SK-N-SH treated with all-trans-retinoic acid at 6 μM for 48 hours (cell line): ENCODE results near the gene APOA4.

Source experiments
- ATAC-seq: fragments of 200-7000 bp; cut with Tn5 transposase; 3 replicates; pipeline ENCODE4 v1.9.1; 2020; ENCODE audit warnings: mild to moderate bottlenecking, moderate library complexity
- ARNTL ChIP-seq: fragments of 450-650 bp; formaldehyde crosslinking; IDR thresholded peaks from 2 replicates; pipeline ENCODE4 v1.5.0; 2020; ENCODE audit warnings: low read depth, mild to moderate bottlenecking, moderate library complexity, borderline replicate concordance
- BACH2 ChIP-seq: fragments of 250-450 bp; sonication (Bioruptor Pico); IDR thresholded peaks from 2 replicates; pipeline ENCODE4 v1.9.0; 2021; ENCODE audit warnings: mild to moderate bottlenecking, borderline replicate concordance
- ESRRG ChIP-seq: fragments of 250-450 bp; sonication (Bioruptor Pico); IDR thresholded peaks from 2 replicates; pipeline ENCODE4 v1.6.1; 2021; ENCODE audit warnings: mild to moderate bottlenecking
- GLIS3 ChIP-seq: fragments of 250-450 bp; sonication (Bioruptor Pico); IDR thresholded peaks from 2 replicates; pipeline ENCODE4 v1.5.0; 2020; ENCODE audit warnings: mild to moderate bottlenecking, moderate library complexity
- ISL1 ChIP-seq: fragments of 250-450 bp; sonication (Bioruptor Pico); IDR thresholded peaks from 2 replicates; pipeline ENCODE4 v2.1.2; 2022; ENCODE audit warnings: mild to moderate bottlenecking, moderate library complexity
- OSR1 ChIP-seq: fragments of 250-450 bp; sonication (Bioruptor Pico); IDR thresholded peaks from 2 replicates; pipeline ENCODE4 v1.8.0; 2022; ENCODE audit warnings: moderate library complexity, mild to moderate bottlenecking, inconsistent platforms
- PPARA ChIP-seq: fragments of 250-450 bp; sonication (Bioruptor Pico); IDR thresholded peaks from 2 replicates; pipeline ENCODE4 v1.5.0; 2020; ENCODE audit warnings: mild to moderate bottlenecking, borderline replicate concordance
- RARB ChIP-seq: fragments of 250-450 bp; sonication (Bioruptor Pico); IDR thresholded peaks from 2 replicates; pipeline ENCODE4 v1.8.0; 2021; ENCODE audit warnings: mild to moderate bottlenecking, moderate library complexity
- SNAI2 ChIP-seq: fragments of 250-450 bp; sonication (Bioruptor Pico); IDR thresholded peaks from 2 replicates; pipeline ENCODE4 v1.5.0; 2020; ENCODE audit warnings: mild to moderate bottlenecking, moderate library complexity
- TCF4 ChIP-seq: fragments of 250-450 bp; sonication (Bioruptor Pico); IDR thresholded peaks from 2 replicates; pipeline ENCODE4 v1.8.0; 2021; ENCODE audit warnings: mild to moderate bottlenecking, moderate library complexity, borderline replicate concordance
- TOX ChIP-seq: fragments of 250-450 bp; sonication (Bioruptor Pico); IDR thresholded peaks from 2 replicates; pipeline ENCODE4 v1.8.0; 2021; ENCODE audit warnings: mild to moderate bottlenecking, moderate library complexity, borderline replicate concordance
- ZC3H10 ChIP-seq: fragments of 250-450 bp; sonication (Bioruptor Pico); IDR thresholded peaks from 2 replicates; pipeline ENCODE4 v1.5.1; 2021; ENCODE audit warnings: mild to moderate bottlenecking, moderate library complexity
- ZFP3 ChIP-seq: fragments of 250-450 bp; sonication (Bioruptor Pico); IDR thresholded peaks from 2 replicates; pipeline ENCODE4 v1.5.0; 2020; ENCODE audit warnings: mild to moderate bottlenecking, moderate library complexity
- ZFP30 ChIP-seq: fragments of 450-650 bp; formaldehyde crosslinking; IDR thresholded peaks from 2 replicates; pipeline ENCODE4 v1.5.0; 2022; ENCODE audit warnings: mild to moderate bottlenecking, moderate library complexity
- ZNF565 ChIP-seq: fragments of 450-650 bp; formaldehyde crosslinking; conservative IDR thresholded peaks from 2 replicates; pipeline ENCODE4 v1.5.0; 2020; ENCODE audit warnings: low read depth, mild to moderate bottlenecking, moderate library complexity
- ZNF70 ChIP-seq: fragments of 450-650 bp; formaldehyde crosslinking; IDR thresholded peaks from 2 replicates; pipeline ENCODE4 v1.5.0; 2020; ENCODE audit warnings: mild to moderate bottlenecking, moderate library complexity
- ZNF8 ChIP-seq: fragments of 450-650 bp; formaldehyde crosslinking; IDR thresholded peaks from 2 replicates; pipeline ENCODE4 v1.5.0; 2020; ENCODE audit warnings: mild to moderate bottlenecking, moderate library complexity
- TF ChIP-seq, protein P1 (sequence below): fragments of 250-450 bp; sonication (Bioruptor Pico); IDR thresholded peaks from 2 replicates; pipeline ENCODE4 v1.8.0; 2021; ENCODE audit warnings: low read depth, mild to moderate bottlenecking, moderate library complexity, borderline replicate concordance
- TF ChIP-seq, protein P2 (sequence below): fragments of 250-450 bp; sonication (Bioruptor Pico); IDR thresholded peaks from 2 replicates; pipeline ENCODE4 v1.5.0; 2020; ENCODE audit warnings: mild to moderate bottlenecking, moderate library complexity
- TF ChIP-seq, protein P3 (sequence below): fragments of 250-450 bp; sonication (Bioruptor Pico); IDR thresholded peaks from 2 replicates; pipeline ENCODE4 v1.5.1; 2021; ENCODE audit warnings: mild to moderate bottlenecking, moderate library complexity
- TF ChIP-seq, protein P4 (sequence below): fragments of 250-450 bp; sonication (Bioruptor Pico); IDR thresholded peaks from 2 replicates; pipeline ENCODE4 v1.8.0; 2020; ENCODE audit warnings: mild to moderate bottlenecking, moderate library complexity, borderline replicate concordance

The APOA4 gene

DNA sequence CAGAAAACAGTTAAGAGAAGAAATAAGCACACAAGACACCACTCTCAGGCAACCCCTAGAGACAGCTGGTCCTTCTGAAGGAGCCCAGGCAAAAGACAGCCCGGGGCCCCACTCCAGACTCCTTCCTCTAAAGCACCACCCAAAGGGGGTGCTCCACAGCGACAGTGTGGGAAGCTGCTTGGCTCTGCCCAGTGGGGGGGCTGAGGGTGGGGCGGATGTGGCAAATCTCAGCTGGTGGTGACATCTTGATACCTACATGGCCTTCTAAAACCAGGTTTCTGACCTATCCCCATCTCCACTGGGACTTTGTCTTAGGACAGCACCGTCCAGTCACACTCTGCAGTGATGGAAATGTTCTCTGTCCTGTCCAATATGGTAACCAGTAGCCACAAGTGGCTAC lies 24.5 kb upstream of the APOA4 start:
- TF ChIP-seq TCF4 (CRISPR knock-in tag): no peak
- TF ChIP-seq, protein P1, sequence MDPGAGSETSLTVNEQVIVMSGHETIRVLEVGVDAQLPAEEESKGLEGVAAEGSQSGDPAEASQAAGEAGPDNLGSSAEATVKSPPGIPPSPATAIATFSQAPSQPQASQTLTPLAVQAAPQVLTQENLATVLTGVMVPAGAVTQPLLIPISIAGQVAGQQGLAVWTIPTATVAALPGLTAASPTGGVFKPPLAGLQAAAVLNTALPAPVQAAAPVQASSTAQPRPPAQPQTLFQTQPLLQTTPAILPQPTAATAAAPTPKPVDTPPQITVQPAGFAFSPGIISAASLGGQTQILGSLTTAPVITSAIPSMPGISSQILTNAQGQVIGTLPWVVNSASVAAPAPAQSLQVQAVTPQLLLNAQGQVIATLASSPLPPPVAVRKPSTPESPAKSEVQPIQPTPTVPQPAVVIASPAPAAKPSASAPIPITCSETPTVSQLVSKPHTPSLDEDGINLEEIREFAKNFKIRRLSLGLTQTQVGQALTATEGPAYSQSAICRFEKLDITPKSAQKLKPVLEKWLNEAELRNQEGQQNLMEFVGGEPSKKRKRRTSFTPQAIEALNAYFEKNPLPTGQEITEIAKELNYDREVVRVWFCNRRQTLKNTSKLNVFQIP (CRISPR knock-in tag): no peak
- TF ChIP-seq ISL1 (CRISPR knock-in tag): no peak
- TF ChIP-seq, protein P2, sequence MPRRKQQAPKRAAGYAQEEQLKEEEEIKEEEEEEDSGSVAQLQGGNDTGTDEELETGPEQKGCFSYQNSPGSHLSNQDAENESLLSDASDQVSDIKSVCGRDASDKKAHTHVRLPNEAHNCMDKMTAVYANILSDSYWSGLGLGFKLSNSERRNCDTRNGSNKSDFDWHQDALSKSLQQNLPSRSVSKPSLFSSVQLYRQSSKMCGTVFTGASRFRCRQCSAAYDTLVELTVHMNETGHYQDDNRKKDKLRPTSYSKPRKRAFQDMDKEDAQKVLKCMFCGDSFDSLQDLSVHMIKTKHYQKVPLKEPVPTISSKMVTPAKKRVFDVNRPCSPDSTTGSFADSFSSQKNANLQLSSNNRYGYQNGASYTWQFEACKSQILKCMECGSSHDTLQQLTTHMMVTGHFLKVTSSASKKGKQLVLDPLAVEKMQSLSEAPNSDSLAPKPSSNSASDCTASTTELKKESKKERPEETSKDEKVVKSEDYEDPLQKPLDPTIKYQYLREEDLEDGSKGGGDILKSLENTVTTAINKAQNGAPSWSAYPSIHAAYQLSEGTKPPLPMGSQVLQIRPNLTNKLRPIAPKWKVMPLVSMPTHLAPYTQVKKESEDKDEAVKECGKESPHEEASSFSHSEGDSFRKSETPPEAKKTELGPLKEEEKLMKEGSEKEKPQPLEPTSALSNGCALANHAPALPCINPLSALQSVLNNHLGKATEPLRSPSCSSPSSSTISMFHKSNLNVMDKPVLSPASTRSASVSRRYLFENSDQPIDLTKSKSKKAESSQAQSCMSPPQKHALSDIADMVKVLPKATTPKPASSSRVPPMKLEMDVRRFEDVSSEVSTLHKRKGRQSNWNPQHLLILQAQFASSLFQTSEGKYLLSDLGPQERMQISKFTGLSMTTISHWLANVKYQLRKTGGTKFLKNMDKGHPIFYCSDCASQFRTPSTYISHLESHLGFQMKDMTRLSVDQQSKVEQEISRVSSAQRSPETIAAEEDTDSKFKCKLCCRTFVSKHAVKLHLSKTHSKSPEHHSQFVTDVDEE: no peak
- TF ChIP-seq, protein P3, sequence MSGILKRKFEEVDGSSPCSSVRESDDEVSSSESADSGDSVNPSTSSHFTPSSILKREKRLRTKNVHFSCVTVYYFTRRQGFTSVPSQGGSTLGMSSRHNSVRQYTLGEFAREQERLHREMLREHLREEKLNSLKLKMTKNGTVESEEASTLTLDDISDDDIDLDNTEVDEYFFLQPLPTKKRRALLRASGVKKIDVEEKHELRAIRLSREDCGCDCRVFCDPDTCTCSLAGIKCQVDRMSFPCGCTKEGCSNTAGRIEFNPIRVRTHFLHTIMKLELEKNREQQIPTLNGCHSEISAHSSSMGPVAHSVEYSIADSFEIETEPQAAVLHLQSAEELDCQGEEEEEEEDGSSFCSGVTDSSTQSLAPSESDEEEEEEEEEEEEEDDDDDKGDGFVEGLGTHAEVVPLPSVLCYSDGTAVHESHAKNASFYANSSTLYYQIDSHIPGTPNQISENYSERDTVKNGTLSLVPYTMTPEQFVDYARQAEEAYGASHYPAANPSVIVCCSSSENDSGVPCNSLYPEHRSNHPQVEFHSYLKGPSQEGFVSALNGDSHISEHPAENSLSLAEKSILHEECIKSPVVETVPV (CRISPR knock-in tag): no peak
- TF ChIP-seq SNAI2: no peak
- no peak for TF ChIP-seq ZNF70 (CRISPR knock-in tag)
- no peak for TF ChIP-seq ZC3H10 (CRISPR knock-in tag)
- no peak for TF ChIP-seq TOX (CRISPR knock-in tag)
- TF ChIP-seq RARB (CRISPR knock-in tag): no peak
- no peak for TF ChIP-seq ESRRG
- no peak for TF ChIP-seq ZNF8
- no peak for TF ChIP-seq BACH2 (CRISPR knock-in tag)
- no peak for TF ChIP-seq PPARA
- TF ChIP-seq, all 23 proteins: peak for 0
- no peak for ATAC-seq

DNA sequence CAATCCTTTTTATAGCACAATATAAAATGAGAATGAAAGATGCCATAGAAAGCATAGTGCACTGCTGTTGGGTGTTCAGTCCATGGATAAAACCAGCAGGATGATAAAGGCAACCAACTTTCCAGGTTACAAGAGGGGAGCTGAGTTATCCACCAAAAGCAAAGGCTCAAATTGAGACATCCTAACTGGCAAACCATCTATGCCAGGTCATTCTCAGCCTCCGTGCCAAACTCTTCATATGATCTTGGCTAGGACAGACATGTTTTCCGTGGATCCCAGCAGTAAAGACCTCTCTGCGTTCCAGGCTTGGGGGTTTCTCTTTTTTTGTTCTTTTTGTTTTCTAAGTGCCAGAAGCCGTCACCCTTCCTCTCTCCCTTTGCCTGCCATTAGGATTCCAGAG lies 21.6 kb upstream of the APOA4 start:
- no peak for ATAC-seq

DNA sequence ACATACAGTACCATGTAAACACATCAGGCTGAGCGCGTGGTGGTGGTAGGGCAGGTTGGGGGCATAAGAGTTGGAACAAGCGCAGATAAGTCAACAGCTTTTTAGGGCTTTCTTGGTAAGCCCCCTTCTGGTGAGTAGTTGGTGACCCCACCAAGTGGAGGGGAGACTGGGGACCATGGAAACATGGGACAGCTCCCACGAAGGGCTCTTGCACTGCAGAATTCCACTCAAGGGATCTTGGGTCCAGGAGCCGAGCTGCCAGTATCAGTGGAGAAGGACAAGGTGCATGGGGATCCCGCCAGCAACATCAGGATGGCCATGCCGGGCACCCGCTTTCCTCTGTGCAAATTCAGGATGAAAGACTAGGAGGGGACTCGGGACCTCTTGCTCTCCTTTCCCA lies 20.6 kb upstream of the APOA4 start:
- ATAC-seq: no peak
- TF ChIP-seq GLIS3 (CRISPR knock-in tag) (no peak), ARNTL (no peak), ZNF70 (CRISPR knock-in tag) (no peak), RARB (CRISPR knock-in tag) (no peak), PPARA (no peak), ISL1 (CRISPR knock-in tag) (no peak), ZNF565 (no peak)
- TF ChIP-seq, protein P4, sequence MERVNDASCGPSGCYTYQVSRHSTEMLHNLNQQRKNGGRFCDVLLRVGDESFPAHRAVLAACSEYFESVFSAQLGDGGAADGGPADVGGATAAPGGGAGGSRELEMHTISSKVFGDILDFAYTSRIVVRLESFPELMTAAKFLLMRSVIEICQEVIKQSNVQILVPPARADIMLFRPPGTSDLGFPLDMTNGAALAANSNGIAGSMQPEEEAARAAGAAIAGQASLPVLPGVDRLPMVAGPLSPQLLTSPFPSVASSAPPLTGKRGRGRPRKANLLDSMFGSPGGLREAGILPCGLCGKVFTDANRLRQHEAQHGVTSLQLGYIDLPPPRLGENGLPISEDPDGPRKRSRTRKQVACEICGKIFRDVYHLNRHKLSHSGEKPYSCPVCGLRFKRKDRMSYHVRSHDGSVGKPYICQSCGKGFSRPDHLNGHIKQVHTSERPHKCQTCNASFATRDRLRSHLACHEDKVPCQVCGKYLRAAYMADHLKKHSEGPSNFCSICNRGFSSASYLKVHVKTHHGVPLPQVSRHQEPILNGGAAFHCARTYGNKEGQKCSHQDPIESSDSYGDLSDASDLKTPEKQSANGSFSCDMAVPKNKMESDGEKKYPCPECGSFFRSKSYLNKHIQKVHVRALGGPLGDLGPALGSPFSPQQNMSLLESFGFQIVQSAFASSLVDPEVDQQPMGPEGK (CRISPR knock-in tag): no peak
- TF ChIP-seq, protein P3 (CRISPR knock-in tag): no peak
- TF ChIP-seq, protein P1 (CRISPR knock-in tag): no peak

More for the DNA sequence above, 21.6 kb upstream of the APOA4 start:
- TF ChIP-seq ZFP3 (CRISPR knock-in tag) (no peak), ESRRG (no peak), BACH2 (CRISPR knock-in tag) (no peak), SNAI2 (no peak), OSR1 (CRISPR knock-in tag) (no peak), ZNF70 (CRISPR knock-in tag) (no peak), ZFP30 (CRISPR knock-in tag) (no peak), TOX (CRISPR knock-in tag) (no peak)
- TF ChIP-seq, protein P4 (CRISPR knock-in tag): no peak
- TF ChIP-seq, protein P1 (CRISPR knock-in tag): no peak
